ENCODE measurements around the gene SUPT16H. TPM values are rescaled to one million over a fixed set of nuclear protein-coding genes. Genes with fewer than 3 reads are reported as not detected.

SUPT16H gene
- total and polyA plus RNA-seq, 3 donors from 2014 or later = 99.5 to 112 (median 104) TPM

GRCh38 chr14:21385188-21385904, 1.5 kb upstream of the SUPT16H start:
- H3K27ac ChIP-seq = peak overlapping the region in 1 of 2 donors; percentile 87
- H3K36me3 ChIP-seq (ENCODE audit: low read depth, missing control alignments) = no peaks in the 10 kb centered on the region
- intact Hi-C loops (cut with DNase I; ENCODE audit: low total_unique reads) = loop anchor here (10.0 kb wide), 1 partner anchor 121 kb away; the partner anchor contains the start of gene HNRNPC
- no peak for DNase-seq
- no peak overlapping the region for H3K4me3 ChIP-seq
- WGBS, 2 donors = 67 to 69% methylated on average over 7 of the region's 7 CpGs
- no peaks in the 10 kb centered on the region for H3K27me3 ChIP-seq
- H3K9me3 ChIP-seq = no peaks in the 10 kb centered on the region
- peaks cover 12% of the 10 kb centered on the region for H3K4me1 ChIP-seq
- TF ChIP-seq CTCF (IDR thresholded peaks at IDR 0.05) (no peak), POLR2A (IDR thresholded peaks at IDR 0.05) (no peak)

- Histone ChIP-seq H3K27me3 (no peaks in the 10 kb centered on the region), H3K4me1 (peaks cover 12% of the 10 kb centered on the region), H3K4me3 (peak overlapping the region; percentile 80), H3K27ac (peak overlapping the region; percentile 87 to 91), H3K9me3 (no peaks in the 10 kb centered on the region), H3K36me3 (ENCODE audit: low read depth, missing control alignments) (no peaks in the 10 kb centered on the region)
- DNase-seq = no peak
- no peak for TF ChIP-seq CTCF (IDR thresholded peaks at IDR 0.05)
- TF ChIP-seq POLR2A (IDR thresholded peaks at IDR 0.05) = no peak
- 0 to 2% methylated on average over 12 of the region's 12 CpGs for WGBS, 2 donors
- intact Hi-C loops (cut with DNase I; ENCODE audit: low total_unique reads) = loop anchor here (10.0 kb wide), 1 partner anchor 120 kb away; the partner anchor contains the start of gene HNRNPC
These were observed 654 bp upstream of the SUPT16H start for GRCh38 chr14:21384494-21384851.

GRCh38 chr14:21382886-21383847, 652 bp downstream of the SUPT16H start:
- peak overlapping the region; percentile 87 to 91 for H3K27ac ChIP-seq
- intact Hi-C loops (cut with DNase I; ENCODE audit: low total_unique reads) = loop anchor here (10.0 kb wide), 1 partner anchor 118 kb away; the partner anchor contains the start of gene HNRNPC
- H3K4me3 ChIP-seq = peak overlapping the region; percentile 80
- 0 to 1% methylated on average over 39 of the region's 39 CpGs for WGBS, 2 donors
- H3K27me3 ChIP-seq = no peaks in the 10 kb centered on the region
- TF ChIP-seq POLR2A (IDR thresholded peaks at IDR 0.05) = no peak
- no peak for TF ChIP-seq CTCF (IDR thresholded peaks at IDR 0.05)
- DNase-seq = peak; percentile 62
- H3K9me3 ChIP-seq = no peaks in the 10 kb centered on the region
- H3K4me1 ChIP-seq = peaks cover 12% of the 10 kb centered on the region
- no peaks in the 10 kb centered on the region for H3K36me3 ChIP-seq (ENCODE audit: low read depth, missing control alignments)

- no peaks in the 10 kb centered on the region for H3K36me3 ChIP-seq (ENCODE audit: low read depth, missing control alignments)
- H3K4me3 ChIP-seq = no peak overlapping the region
- H3K27me3 ChIP-seq = no peaks in the 10 kb centered on the region
- TF ChIP-seq CTCF (IDR thresholded peaks at IDR 0.05) (no peak), POLR2A (IDR thresholded peaks at IDR 0.05) (no peak)
- peaks cover 12% of the 10 kb centered on the region for H3K4me1 ChIP-seq
- H3K27ac ChIP-seq = no peak overlapping the region
- intact Hi-C loops (cut with DNase I; ENCODE audit: low total_unique reads) = loop anchor here (10.0 kb wide), 1 partner anchor 117 kb away; the partner anchor contains the start of gene HNRNPC
- DNase-seq = no peak
- no peaks in the 10 kb centered on the region for H3K9me3 ChIP-seq
These were observed 1.7 kb downstream of the SUPT16H start for GRCh38 chr14:21382095-21382494.

Data from testis (tissue), 3 donors.